Thoracic aorta (tissue), 2 donors: ENCODE measurements around the gene SRGAP1. TPM values are rescaled to one million over a fixed set of nuclear protein-coding genes. Genes with fewer than 3 reads are reported as not detected.
A peak's percentile ranks its signal among the peaks of the same experiment; 100 is the strongest.

Source experiments
- ATAC-seq: fragments of 150-250 bp; one replicate; pipeline ENCODE4 v1.8.0; 2017; ENCODE audit warnings: low read depth; ENCODE audit not compliant: insufficient number of reproducible peaks, low FRiP score
- DNase-seq: peaks from one replicate; pipeline ENCODE4 v3.0.0-alpha.2; 2020; ENCODE audit warnings: low spot score
- H3K27ac ChIP-seq, 2 donors: fragments of 200-600 bp; sonication (generic); 1 replicate in 1 of 2; 2 replicates in 1 of 2; pipeline ENCODE4 v1.5.1; 2016; ENCODE audit warnings: mild to moderate bottlenecking in 2 of 2, moderate library complexity in 2 of 2
- H3K27me3 ChIP-seq: fragments of 200-600 bp; sonication (generic); replicated peaks from 2 replicates; pipeline ENCODE4 v1.6.0; 2016; ENCODE audit warnings: mild to moderate bottlenecking; ENCODE audit not compliant: insufficient read depth
- H3K36me3 ChIP-seq: fragments of 200-600 bp; sonication (generic); one replicate; pipeline ENCODE4 v1.5.1; 2016
- H3K4me1 ChIP-seq, 2 donors: fragments of 200-600 bp; sonication (generic); 1 replicate in 1 of 2; 2 replicates in 1 of 2; pipeline versions ENCODE4 v1.5.1 to v1.6.0; 2016; ENCODE audit warnings: low read depth in 2 of 2, mild to moderate bottlenecking in 1 of 2; ENCODE audit not compliant: control insufficient read depth in 1 of 2
- H3K4me3 ChIP-seq: fragments of 200-600 bp; sonication (generic); 2 replicates; pipeline ENCODE4 v1.5.1; 2016; ENCODE audit warnings: mild to moderate bottlenecking
- H3K9me3 ChIP-seq: fragments of 200-600 bp; sonication (generic); 2 replicates; pipeline ENCODE4 v1.5.1; 2016
- CTCF ChIP-seq: fragments of 200-600 bp; sonication (generic); IDR thresholded peaks from one replicate; pipeline ENCODE4 v1.5.1; 2019; ENCODE audit warnings: antibody characterized with exemption
- total RNA-seq, 2 donors: library from RNA; depleted of rRNA; stranded (reverse); fragments of >200 nt; gene quantifications; one replicate each; pipeline versions ENCODE4 v1.1.0 to v1.2.3, GENCODE V29; 2016

Gene SRGAP1
- total RNA-seq, 2 donors from 2014 or later: 7.9 to 24.1 TPM

GRCh38 chr12:63822352-63822751, 22.1 kb upstream of the SRGAP1 start:
- ATAC-seq: no peak
- Histone ChIP-seq H3K27me3 (no peaks in the 10 kb centered on the region), H3K27ac (no peak overlapping the region), H3K4me3 (peak overlapping the region; percentile 83), H3K9me3 (no peaks in the 10 kb centered on the region), H3K4me1 (no peaks in the 10 kb centered on the region), H3K36me3 (no peaks in the 10 kb centered on the region)
- TF ChIP-seq CTCF: no peak
- no peak for DNase-seq

GRCh38 chr12:63823040-63823439, 21.5 kb upstream of the SRGAP1 start:
- no peak for DNase-seq
- no peak for TF ChIP-seq CTCF
- H3K27me3 ChIP-seq: no peaks in the 10 kb centered on the region
- H3K4me3 ChIP-seq: no peak overlapping the region
- H3K36me3 ChIP-seq: no peaks in the 10 kb centered on the region
- ATAC-seq: no peak
- no peak overlapping the region for H3K27ac ChIP-seq
- no peaks in the 10 kb centered on the region for H3K9me3 ChIP-seq
- no peaks in the 10 kb centered on the region for H3K4me1 ChIP-seq

- Histone ChIP-seq H3K4me3 (no peak overlapping the region), H3K9me3 (no peaks in the 10 kb centered on the region), H3K4me1 (no peaks in the 10 kb centered on the region), H3K27ac (no peak overlapping the region), H3K36me3 (no peaks in the 10 kb centered on the region), H3K27me3 (no peaks in the 10 kb centered on the region)
- DNase-seq (no peak), ATAC-seq (no peak)
- peak; percentile 60 for TF ChIP-seq CTCF
Observed at GRCh38 chr12:63826006-63826585, 18.4 kb upstream of the SRGAP1 start.

GRCh38 chr12:63828867-63829266, 15.6 kb upstream of the SRGAP1 start:
- Histone ChIP-seq H3K27me3 (no peaks in the 10 kb centered on the region), H3K36me3 (no peaks in the 10 kb centered on the region), H3K4me1 (no peaks in the 10 kb centered on the region), H3K27ac (no peak overlapping the region), H3K9me3 (no peaks in the 10 kb centered on the region), H3K4me3 (no peak overlapping the region)
- DNase-seq (no peak), ATAC-seq (no peak)
- no peak for TF ChIP-seq CTCF

GRCh38 chr12:63836046-63836445, 8.5 kb upstream of the SRGAP1 start:
- TF ChIP-seq CTCF: no peak
- DNase-seq (no peak), ATAC-seq (no peak)
- Histone ChIP-seq H3K9me3 (no peaks in the 10 kb centered on the region), H3K27me3 (no peaks in the 10 kb centered on the region), H3K36me3 (no peaks in the 10 kb centered on the region), H3K27ac (no peak overlapping the region), H3K4me3 (no peak overlapping the region), H3K4me1 (no peaks in the 10 kb centered on the region)
